ENCODE data around the gene FUOM.

FUOM gene

DNA sequence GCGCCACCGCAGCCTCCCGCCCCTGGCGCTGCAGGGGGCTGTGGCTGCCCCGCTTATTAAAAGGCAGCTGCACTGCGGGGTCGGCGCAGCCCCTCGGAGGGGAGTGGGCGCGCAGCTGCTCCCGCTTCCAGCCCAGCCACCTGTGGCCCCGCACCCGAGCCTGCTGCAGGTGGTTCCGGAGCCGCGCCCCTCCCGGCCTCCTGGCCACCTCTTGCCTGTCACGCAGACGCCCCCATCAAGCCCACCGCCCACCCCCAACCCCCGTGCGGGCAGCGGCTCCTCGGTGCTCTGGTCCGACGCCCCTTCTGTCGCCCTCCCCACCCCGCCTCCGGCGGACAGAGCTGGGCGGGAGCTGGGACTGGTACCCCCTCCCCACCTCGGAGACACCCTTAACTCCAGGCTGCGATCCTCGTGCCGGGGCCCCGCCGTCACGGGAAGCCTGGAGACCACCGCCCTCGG is 21.7 kb downstream of the FUOM start:
- H3K9ac ChIP-seq (ENCODE audit: low read length): no peak overlapping the region
- no peaks in the 10 kb centered on the region for H3K36me3 ChIP-seq (ENCODE audit: control insufficient read depth, insufficient read depth, low read length)
- H3K27ac ChIP-seq (ENCODE audit: low read depth, low read length): no peak overlapping the region
- H3K4me3 ChIP-seq (ENCODE audit: low read depth, low read length): no peak overlapping the region
- peaks cover 3% of the 10 kb centered on the region; the same call in 1 of the 2 replicates for H3K4me1 ChIP-seq (ENCODE audit: control insufficient read depth, insufficient read depth, low read length)
- peaks cover 94% of the 10 kb centered on the region for H3K27me3 ChIP-seq (ENCODE audit: control insufficient read depth, insufficient read depth, low read length)
- H3K9me3 ChIP-seq (ENCODE audit: control insufficient read depth, insufficient read depth, low read depth, low read length): no peaks in the 10 kb centered on the region; the same call in 1 of the 2 replicates

DNA sequence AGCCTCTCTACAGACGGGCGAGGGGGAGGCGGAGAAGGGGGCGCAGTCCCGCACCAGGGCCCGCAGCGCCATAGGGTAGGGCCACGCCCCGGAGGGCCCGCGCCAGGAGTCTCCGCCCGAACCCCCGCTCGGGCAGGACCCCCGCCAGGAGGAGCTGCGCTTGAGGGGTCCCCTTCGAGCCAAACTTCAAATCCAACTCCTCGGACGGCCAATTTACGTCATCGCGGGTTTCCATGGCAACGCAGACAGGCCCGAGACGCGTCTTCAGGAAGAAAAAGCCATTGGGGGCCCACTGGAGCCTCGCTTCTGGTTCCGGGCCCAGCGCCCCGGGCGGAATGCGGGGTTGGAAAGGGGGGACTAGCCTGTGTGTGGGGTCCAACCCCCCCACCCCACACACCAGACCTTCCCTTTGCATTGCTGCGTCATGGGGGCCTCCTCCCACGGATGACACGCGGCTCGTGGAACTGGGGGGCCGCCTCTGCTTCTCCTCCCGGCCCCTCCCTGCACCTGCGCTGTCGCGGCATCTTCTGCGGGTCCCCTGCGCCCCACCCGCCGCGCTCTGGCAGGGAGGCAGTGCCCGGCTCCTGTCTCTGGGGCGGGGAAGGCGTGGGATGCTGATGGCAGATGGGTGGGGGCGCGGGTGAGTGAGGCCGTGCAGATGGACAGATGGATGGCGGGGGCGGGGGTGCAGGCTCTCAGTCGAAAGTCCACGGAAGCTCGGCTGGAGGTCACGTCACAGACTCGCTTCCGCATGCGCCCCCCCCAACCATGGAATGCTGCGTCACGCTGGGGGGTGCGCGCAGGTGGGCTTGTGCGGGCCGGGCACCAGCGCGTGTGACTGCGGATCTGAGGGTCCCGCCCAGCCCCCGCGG is 22.3 kb downstream of the FUOM start:
- Histone ChIP-seq H3K4me1 (ENCODE audit: control insufficient read depth, insufficient read depth, low read length) (peaks cover 3% of the 10 kb centered on the region; the same call in 1 of the 2 replicates), H3K9me3 (ENCODE audit: control insufficient read depth, insufficient read depth, low read depth, low read length) (no peaks in the 10 kb centered on the region; the same call in 1 of the 2 replicates), H3K4me3 (ENCODE audit: low read depth, low read length) (peak overlapping the region; percentile 62), H3K27ac (ENCODE audit: low read depth, low read length) (no peak overlapping the region), H3K27me3 (ENCODE audit: control insufficient read depth, insufficient read depth, low read length) (peaks cover 97% of the 10 kb centered on the region), H3K9ac (ENCODE audit: low read length) (no peak overlapping the region), H3K36me3 (ENCODE audit: control insufficient read depth, insufficient read depth, low read length) (no peaks in the 10 kb centered on the region)

DNA sequence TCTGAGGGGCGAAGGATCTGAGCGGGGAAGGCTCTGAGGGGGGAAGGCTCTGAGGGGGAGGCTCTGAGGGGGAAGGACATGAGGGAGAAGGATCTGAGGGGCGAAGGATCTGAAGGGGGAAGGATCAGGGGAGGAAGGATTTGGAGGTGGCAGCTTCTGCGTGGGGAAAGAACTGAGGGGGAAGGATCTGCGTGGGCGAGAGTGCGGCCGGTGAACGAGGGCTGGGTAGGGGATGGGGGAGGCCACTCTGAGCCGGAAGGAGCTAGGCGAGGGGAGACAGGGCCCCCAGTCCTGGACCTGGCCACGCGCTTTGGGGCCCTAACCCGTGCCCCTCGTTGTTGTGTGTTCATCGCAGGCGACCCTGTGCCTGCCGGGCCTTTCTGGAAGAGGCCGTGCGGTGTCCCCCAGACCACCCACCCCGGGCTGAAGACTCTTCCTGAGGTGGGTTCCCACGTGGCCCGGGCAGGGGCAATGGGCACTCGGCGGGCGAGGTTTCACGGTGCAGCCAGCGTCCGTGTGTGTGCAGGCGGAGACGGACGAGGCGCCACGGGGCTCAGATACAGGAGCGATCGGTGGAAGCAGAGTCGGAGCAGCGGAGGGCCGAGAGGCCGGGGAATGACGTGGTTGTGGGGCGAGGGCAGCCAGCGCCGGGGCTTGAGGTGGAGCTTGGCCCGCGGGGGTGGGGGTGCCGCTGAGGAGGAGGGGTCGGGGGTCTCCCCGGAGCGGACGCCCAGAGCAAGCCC is 23.1 kb downstream of the FUOM start:
- Histone ChIP-seq H3K4me1 (ENCODE audit: control insufficient read depth, insufficient read depth, low read length) (peaks cover 3% of the 10 kb centered on the region; the same call in 1 of the 2 replicates), H3K9ac (ENCODE audit: low read length) (no peak overlapping the region), H3K36me3 (ENCODE audit: control insufficient read depth, insufficient read depth, low read length) (no peaks in the 10 kb centered on the region), H3K9me3 (ENCODE audit: control insufficient read depth, insufficient read depth, low read depth, low read length) (no peaks in the 10 kb centered on the region; the same call in 1 of the 2 replicates), H3K27ac (ENCODE audit: low read depth, low read length) (no peak overlapping the region), H3K27me3 (ENCODE audit: control insufficient read depth, insufficient read depth, low read length) (peaks cover 94% of the 10 kb centered on the region), H3K4me3 (ENCODE audit: low read depth, low read length) (peak overlapping the region; percentile 62)

DNA sequence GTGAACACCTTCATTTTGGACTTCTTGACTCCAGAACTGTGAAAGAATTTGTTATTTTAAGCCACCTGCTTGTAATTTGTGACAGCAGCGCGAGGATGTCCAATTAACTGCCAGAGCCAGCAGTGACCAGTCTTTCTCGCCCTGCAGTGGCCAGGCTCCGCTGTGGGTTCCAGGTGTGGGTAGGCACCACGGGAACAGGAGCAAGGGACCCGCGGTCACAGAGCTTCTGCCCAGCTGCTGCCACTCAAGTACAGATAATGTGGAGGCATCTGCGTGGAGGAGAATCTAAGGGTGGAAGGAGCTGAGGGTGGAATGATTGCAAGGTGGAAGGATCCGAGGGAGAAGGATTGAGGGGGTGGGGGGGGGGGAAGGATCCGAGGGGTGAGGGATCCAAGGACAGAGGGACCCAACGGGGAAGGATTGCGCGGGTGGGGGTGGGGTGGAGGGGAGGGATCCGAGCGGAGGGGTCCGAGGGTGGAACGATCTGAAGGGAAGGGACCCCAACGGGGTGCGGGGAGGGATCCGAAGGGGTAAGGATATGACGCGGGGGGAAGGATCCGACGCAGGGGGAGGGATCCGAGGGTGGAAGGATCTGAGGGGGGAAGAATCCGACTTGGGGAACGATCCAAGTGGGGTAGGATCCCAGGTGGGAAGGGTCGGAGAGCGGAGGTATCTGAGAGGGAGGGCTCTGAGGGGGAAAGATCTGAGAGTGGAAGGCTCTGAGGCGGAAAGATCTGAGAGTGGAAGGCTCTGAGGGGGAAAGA is 24.7 kb downstream of the FUOM start:
- Histone ChIP-seq H3K27ac (ENCODE audit: low read depth, low read length) (no peak overlapping the region), H3K4me1 (ENCODE audit: control insufficient read depth, insufficient read depth, low read length) (peaks cover 11% of the 10 kb centered on the region), H3K4me3 (ENCODE audit: low read depth, low read length) (no peak overlapping the region), H3K9ac (ENCODE audit: low read length) (no peak overlapping the region), H3K36me3 (ENCODE audit: control insufficient read depth, insufficient read depth, low read length) (no peaks in the 10 kb centered on the region), H3K27me3 (ENCODE audit: control insufficient read depth, insufficient read depth, low read length) (peaks cover 94% of the 10 kb centered on the region), H3K9me3 (ENCODE audit: control insufficient read depth, insufficient read depth, low read depth, low read length) (no peaks in the 10 kb centered on the region)

DNA sequence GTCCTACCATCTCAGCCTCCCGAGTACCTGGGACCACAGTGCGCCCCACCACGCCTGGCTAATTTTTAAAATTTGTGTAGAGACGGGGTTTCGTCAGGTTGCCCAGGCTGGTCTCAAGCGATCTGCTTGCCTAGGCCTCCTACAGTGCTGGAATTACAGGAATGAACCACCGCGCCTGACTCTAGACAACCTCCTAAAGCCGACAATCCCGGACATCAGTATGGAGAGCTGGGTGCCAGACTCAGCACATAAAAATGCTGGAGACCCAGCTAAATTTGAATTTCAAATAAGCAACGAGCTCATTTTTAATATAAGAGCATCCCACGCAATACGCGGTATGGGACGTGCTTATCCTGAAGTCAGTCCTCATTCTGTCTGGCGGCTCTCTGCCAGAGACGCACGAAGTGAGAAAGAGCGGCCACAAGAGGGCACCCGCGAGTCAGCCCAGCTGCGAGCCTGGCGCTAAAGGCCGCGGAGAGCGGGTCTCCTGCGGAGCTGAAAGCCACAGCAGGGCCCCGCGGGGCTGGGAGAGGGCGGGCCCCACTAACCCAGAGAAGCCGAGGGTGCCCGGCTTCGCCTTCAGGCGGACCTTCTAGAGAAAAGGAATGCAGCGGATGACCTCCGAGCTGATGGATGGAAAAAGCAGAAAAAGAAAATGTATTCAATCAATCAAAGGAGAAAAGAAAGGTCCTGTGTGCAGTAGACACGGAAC is 28.2 kb downstream of the FUOM start:
- H3K27ac ChIP-seq (ENCODE audit: low read depth, low read length): no peak overlapping the region
- no peak overlapping the region for H3K9ac ChIP-seq (ENCODE audit: low read length)
- peaks cover 94% of the 10 kb centered on the region for H3K27me3 ChIP-seq (ENCODE audit: control insufficient read depth, insufficient read depth, low read length)
- no peaks in the 10 kb centered on the region for H3K9me3 ChIP-seq (ENCODE audit: control insufficient read depth, insufficient read depth, low read depth, low read length)
- H3K4me1 ChIP-seq (ENCODE audit: control insufficient read depth, insufficient read depth, low read length): peaks cover 22% of the 10 kb centered on the region
- H3K36me3 ChIP-seq (ENCODE audit: control insufficient read depth, insufficient read depth, low read length): no peaks in the 10 kb centered on the region
- peak overlapping the region; percentile 40; the same call in 1 of the 2 replicates for H3K4me3 ChIP-seq (ENCODE audit: low read depth, low read length)

DNA sequence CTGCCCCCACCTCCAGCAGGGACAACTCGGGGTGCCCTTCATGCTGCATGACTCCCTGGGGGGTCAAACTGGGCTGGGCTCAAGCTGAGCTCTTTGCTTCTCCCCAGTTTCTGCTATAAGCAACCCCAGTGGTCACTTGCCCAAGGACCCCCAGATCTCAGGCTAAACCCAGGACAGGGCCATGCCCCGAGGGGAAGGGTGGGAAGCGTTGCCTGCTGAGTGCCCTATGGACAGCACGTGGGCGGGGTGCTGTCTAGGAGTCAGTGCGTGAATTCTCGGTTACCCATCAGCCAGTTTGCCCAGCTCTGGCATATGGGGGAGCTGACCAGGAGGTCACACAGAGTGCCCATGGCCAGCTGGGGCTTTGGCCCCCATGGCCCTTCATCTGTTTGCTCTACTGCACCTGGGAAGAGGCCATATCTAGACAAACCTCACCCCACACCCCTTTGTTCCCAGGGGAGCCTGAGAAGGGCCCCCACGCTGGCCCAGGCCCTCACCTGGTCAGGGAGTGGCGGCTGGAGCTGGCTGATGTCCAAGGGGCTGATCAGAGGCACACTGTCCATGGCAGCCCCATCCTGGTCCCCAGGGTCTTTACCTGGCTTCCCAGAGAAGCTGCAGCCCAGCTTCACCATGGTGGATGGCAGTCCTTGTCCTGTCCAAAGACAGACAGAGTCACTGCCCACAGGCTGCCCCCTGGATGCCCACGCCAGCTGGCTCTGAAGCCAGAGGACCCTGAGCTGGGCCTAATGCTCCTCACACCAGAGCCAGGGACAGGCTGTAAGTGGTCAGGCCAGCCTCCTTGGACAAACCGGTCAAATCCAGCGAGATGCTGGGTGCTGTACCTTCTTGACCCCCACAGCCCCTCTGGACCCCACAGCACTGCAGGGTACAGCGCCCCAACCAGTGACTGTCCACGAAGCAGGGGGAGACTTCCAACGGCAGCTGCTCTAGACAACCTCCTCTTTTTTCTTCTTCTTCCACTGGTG is 29.2 kb downstream of the FUOM start:
- Histone ChIP-seq H3K27ac (ENCODE audit: low read depth, low read length) (no peak overlapping the region), H3K27me3 (ENCODE audit: control insufficient read depth, insufficient read depth, low read length) (peaks cover 85% of the 10 kb centered on the region), H3K36me3 (ENCODE audit: control insufficient read depth, insufficient read depth, low read length) (no peaks in the 10 kb centered on the region), H3K9me3 (ENCODE audit: control insufficient read depth, insufficient read depth, low read depth, low read length) (no peaks in the 10 kb centered on the region), H3K9ac (ENCODE audit: low read length) (peak overlapping the region; percentile 7), H3K4me3 (ENCODE audit: low read depth, low read length) (no peak overlapping the region), H3K4me1 (ENCODE audit: control insufficient read depth, insufficient read depth, low read length) (peaks cover 22% of the 10 kb centered on the region)

DNA sequence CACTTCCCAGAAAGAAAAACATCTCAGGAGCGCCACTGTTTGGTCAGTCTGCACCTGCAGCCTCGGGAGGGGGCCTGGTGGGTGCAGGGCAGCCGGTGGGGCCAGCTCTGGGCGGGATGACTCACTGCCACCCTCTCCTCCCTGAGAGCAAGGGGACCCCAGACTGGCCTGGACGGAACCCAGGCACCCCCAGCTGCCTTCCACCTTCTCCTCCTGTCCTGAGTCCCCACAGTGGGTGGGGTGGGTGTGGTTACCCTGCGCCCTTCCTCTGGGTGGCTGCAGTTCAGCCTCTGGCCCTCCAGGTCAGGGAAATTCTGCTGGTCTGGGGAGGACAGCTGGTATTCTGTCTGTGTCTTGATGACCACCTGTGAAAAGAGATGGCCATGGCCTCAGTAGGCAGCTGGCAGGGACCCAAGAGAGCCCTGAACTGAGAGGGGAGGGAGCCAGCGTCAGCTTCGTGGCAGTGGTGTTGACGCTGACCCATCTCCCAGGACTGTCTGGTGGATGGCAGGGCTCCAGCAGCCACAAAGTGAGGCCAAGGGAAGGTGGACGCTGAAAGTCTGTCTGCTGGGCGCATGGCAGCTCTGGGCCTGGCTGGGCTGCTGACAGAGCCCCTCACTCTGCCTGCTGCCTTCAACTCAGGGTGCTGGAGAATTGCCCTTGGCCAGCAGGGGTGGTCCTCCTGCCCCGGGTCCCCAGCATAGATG is 30.0 kb downstream of the FUOM start:
- no peak overlapping the region for H3K9ac ChIP-seq (ENCODE audit: low read length)
- no peaks in the 10 kb centered on the region for H3K9me3 ChIP-seq (ENCODE audit: control insufficient read depth, insufficient read depth, low read depth, low read length)
- no peak overlapping the region for H3K4me3 ChIP-seq (ENCODE audit: low read depth, low read length)
- H3K4me1 ChIP-seq (ENCODE audit: control insufficient read depth, insufficient read depth, low read length): peaks cover 22% of the 10 kb centered on the region
- no peaks in the 10 kb centered on the region for H3K36me3 ChIP-seq (ENCODE audit: control insufficient read depth, insufficient read depth, low read length)
- H3K27ac ChIP-seq (ENCODE audit: low read depth, low read length): no peak overlapping the region
- peaks cover 78% of the 10 kb centered on the region for H3K27me3 ChIP-seq (ENCODE audit: control insufficient read depth, insufficient read depth, low read length)

DNA sequence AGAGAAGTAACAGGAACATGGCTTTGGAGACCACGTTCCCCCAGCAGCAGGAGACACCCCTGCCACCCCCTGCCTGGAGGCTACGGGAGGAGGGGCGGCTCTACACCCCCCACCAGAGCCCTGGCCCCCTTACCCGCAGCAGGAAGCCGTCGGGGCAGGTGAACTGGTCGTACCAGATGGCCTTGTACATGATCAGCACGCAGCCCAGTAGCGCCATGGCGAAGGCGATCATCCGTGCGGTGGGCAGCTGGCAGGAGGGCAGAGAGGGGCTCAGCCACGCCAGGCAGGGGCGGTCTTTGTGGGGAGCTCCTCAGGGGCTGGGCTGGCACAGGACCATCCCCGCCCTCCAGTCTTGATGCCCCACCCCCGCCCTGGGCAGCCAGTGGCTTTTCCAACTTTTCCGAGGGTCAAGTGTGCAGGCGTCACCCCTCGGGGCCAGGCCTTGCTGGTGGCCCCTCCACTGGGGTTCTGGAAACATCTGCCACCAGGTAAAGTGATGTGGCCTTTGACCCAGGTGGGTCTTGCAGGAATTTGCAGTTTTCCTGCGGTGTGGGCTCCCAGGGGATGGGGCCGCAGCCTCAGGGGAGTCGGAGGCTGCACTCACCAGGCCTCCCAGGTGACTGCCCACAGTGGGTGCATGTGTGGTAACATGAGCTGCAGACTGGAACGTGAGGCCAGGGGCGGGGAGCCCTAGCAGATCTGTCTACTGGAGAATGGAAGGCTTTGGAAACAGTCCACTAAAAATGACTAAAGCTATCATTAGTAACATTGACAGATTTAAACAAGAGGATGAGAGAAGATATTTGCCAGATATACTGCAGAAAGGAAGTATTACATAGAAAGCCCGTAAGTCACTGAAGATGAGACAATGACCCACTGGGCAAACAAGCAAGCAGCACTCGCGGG is 30.8 kb downstream of the FUOM start:
- H3K27me3 ChIP-seq (ENCODE audit: control insufficient read depth, insufficient read depth, low read length): peaks cover 69% of the 10 kb centered on the region
- H3K36me3 ChIP-seq (ENCODE audit: control insufficient read depth, insufficient read depth, low read length): no peaks in the 10 kb centered on the region
- no peak overlapping the region for H3K9ac ChIP-seq (ENCODE audit: low read length)
- no peak overlapping the region for H3K4me3 ChIP-seq (ENCODE audit: low read depth, low read length)
- no peaks in the 10 kb centered on the region for H3K9me3 ChIP-seq (ENCODE audit: control insufficient read depth, insufficient read depth, low read depth, low read length)
- peaks cover 22% of the 10 kb centered on the region for H3K4me1 ChIP-seq (ENCODE audit: control insufficient read depth, insufficient read depth, low read length)
- H3K27ac ChIP-seq (ENCODE audit: low read depth, low read length): no peak overlapping the region

DNA sequence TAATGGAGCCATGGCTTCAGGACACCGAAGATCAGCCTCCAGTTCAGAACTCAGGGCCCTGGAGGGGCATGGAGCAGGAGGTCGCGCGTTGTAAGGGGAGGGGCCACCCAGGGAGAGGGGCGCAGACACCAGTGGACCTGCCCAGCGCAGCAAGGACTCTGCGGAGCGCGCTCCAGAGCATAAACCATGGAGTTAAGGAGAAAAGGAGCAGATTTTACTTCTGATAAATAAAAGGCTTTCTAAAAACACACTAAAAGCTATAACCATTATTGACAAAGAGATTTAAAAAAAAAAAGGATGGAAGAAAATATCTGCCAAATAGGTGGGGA is 31.6 kb downstream of the FUOM start:
- Histone ChIP-seq H3K9me3 (ENCODE audit: control insufficient read depth, insufficient read depth, low read depth, low read length) (no peaks in the 10 kb centered on the region), H3K4me3 (ENCODE audit: low read depth, low read length) (peak overlapping the region; percentile 73), H3K4me1 (ENCODE audit: control insufficient read depth, insufficient read depth, low read length) (peaks cover 22% of the 10 kb centered on the region), H3K27ac (ENCODE audit: low read depth, low read length) (no peak overlapping the region), H3K27me3 (ENCODE audit: control insufficient read depth, insufficient read depth, low read length) (peaks cover 61% of the 10 kb centered on the region), H3K9ac (ENCODE audit: low read length) (peak overlapping the region; percentile 50), H3K36me3 (ENCODE audit: control insufficient read depth, insufficient read depth, low read length) (no peaks in the 10 kb centered on the region)

All from HUES6 (cell line).